Panc1 (cell line): ENCODE measurements around the gene MREG. TPM values are rescaled to one million over a fixed set of nuclear protein-coding genes. Genes with fewer than 3 reads are reported as not detected.

Experiments used
- ATAC-seq: fragments of 200-7000 bp; cut with Tn5 transposase; 2 replicates; pipeline ENCODE4 v1.9.1; 2020; ENCODE audit warnings: mild to moderate bottlenecking, moderate library complexity
- BruUV-seq: library from RNA; stranded (reverse); fragments of 400-500 nt; replicated peaks from 2 replicates; lab custom pipeline; 2021; lab: Mats Ljungman, UMichigan
- CTCF ChIA-PET: fragments of 300-600 bp; sonication (Branson Sonifier 250); formaldehyde crosslinking; loops from one replicate; lab custom pipeline; 2022; ENCODE audit warnings: antibody characterized with exemption; lab: Charles Lee
- POLR2A ChIA-PET: fragments of 300-600 bp; sonication (Branson Sonifier 250); formaldehyde crosslinking; loops from one replicate; lab custom pipeline; 2022; ENCODE audit warnings: antibody characterized with exemption; lab: Charles Lee
- DNase-seq: peaks from one replicate; pipeline ENCODE4 v3.0.0-alpha.2; 2010; ENCODE audit warnings: low read depth, low spot score
- H3K27ac ChIP-seq: 2 replicates; pipeline ENCODE4 v1.5.1; 2011; ENCODE audit warnings: mild to moderate bottlenecking, low read length, inconsistent platforms
- H3K27me3 ChIP-seq: fragments of 200-500 bp; sonication (Bioruptor generic); 2 replicates; pipeline ENCODE4 v1.6.0; 2014; ENCODE audit warnings: low read length, inconsistent platforms; ENCODE audit not compliant: control insufficient read depth, insufficient read depth
- H3K36me3 ChIP-seq: fragments of 200-500 bp; sonication (Bioruptor generic); 2 replicates; pipeline ENCODE4 v1.5.1; 2014; ENCODE audit warnings: inconsistent platforms, mild to moderate bottlenecking, low read length, moderate library complexity; ENCODE audit not compliant: control insufficient read depth, insufficient read depth
- H3K4me1 ChIP-seq: 2 replicates; pipeline ENCODE4 v1.5.1; 2011; ENCODE audit warnings: inconsistent platforms, mild to moderate bottlenecking, low read length, moderate library complexity; ENCODE audit not compliant: control insufficient read depth, insufficient read depth
- H3K4me3 ChIP-seq, 2 experiments: 2 replicates each; pipeline ENCODE4 v1.5.1; 2011 to 2012; ENCODE audit warnings: low read depth in 2 of 2, low read length in 2 of 2, mild to moderate bottlenecking in 2 of 2, inconsistent platforms in 1 of 2, moderate library complexity in 1 of 2
- H3K9me3 ChIP-seq: fragments of 200-500 bp; sonication (Bioruptor generic); 2 replicates; pipeline ENCODE4 v1.5.1; 2014; ENCODE audit warnings: low read depth, mild to moderate bottlenecking, inconsistent platforms, low read length, moderate library complexity; ENCODE audit not compliant: control insufficient read depth, insufficient read depth
- POLR2AphosphoS5 ChIP-seq: IDR thresholded peaks from 2 replicates; pipeline ENCODE4 v1.6.1; 2012; ENCODE audit warnings: mild to moderate bottlenecking, low read depth, low read length, moderate library complexity
- SIN3A ChIP-seq: IDR thresholded peaks from 2 replicates; pipeline ENCODE4 v1.6.1; 2012; ENCODE audit warnings: low read depth, mild to moderate bottlenecking, low read length, moderate library complexity, borderline replicate concordance; ENCODE audit not compliant: insufficient read depth
- TCF7L2 ChIP-seq: IDR thresholded peaks from 2 replicates; pipeline ENCODE4 v1.6.1; 2011; ENCODE audit warnings: mild to moderate bottlenecking, low read depth, low read length, inconsistent platforms
- in situ Hi-C: cut with HindIII; loops from 2 replicates; pipeline ENCODE4 v1.10.0; 2016; ENCODE audit warnings: low sequenced_read_pairs, low pct_unique_long_range_greater_than_20kb
- intact Hi-C: fragments of 100-400 bp; cut with micrococcal nuclease; formaldehyde crosslinking; loops from one replicate; pipeline ENCODE4 v1.10.0; 2022; ENCODE audit not compliant: unreplicated experiment
- total RNA-seq: library from RNA; stranded (reverse); gene quantifications from one replicate; pipeline ENCODE4 v1.2.1, GENCODE V29; 2021; ENCODE audit not compliant: unreplicated experiment
- TF ChIP-seq, protein P1 (sequence below), 2 experiments: IDR thresholded peaks; 2 replicates each; pipeline ENCODE4 v1.6.1; 2011 to 2012; ENCODE audit warnings: low read depth in 2 of 2, control low read depth in 1 of 2, low read length in 1 of 2, mild to moderate bottlenecking in 1 of 2, moderate library complexity in 1 of 2; ENCODE audit not compliant: insufficient read depth in 1 of 2
- TF ChIP-seq, protein P2 (sequence below): fragments of 450-650 bp; IDR thresholded peaks from 2 replicates; pipeline ENCODE4 v1.5.1; 2017; ENCODE audit warnings: mild to moderate bottlenecking

The MREG gene
- total RNA-seq, 1 experiment from 2014 or later: 19.2 TPM

- Histone ChIP-seq H3K27ac (0 out of 2 replicates have a peak overlapping the region, but pooled peaks have one; percentile 31), H3K36me3 (no peaks in the 10 kb centered on the region), H3K9me3 (no peaks in the 10 kb centered on the region; the same call in 1 of the 2 replicates), H3K4me3 (no peak overlapping the region), H3K4me1 (peaks cover 20% of the 10 kb centered on the region), H3K27me3 (no peaks in the 10 kb centered on the region)
- ATAC-seq (0 out of 2 replicates have a peak, but pooled peaks have one; percentile 44), DNase-seq (peak; percentile 62)
- CTCF ChIA-PET: no interaction called here
- BruUV-seq: no TSS peak
- TF ChIP-seq POLR2AphosphoS5 (no peak), SIN3A (no peak), TCF7L2 (no peak)
- TF ChIP-seq, protein P1, sequence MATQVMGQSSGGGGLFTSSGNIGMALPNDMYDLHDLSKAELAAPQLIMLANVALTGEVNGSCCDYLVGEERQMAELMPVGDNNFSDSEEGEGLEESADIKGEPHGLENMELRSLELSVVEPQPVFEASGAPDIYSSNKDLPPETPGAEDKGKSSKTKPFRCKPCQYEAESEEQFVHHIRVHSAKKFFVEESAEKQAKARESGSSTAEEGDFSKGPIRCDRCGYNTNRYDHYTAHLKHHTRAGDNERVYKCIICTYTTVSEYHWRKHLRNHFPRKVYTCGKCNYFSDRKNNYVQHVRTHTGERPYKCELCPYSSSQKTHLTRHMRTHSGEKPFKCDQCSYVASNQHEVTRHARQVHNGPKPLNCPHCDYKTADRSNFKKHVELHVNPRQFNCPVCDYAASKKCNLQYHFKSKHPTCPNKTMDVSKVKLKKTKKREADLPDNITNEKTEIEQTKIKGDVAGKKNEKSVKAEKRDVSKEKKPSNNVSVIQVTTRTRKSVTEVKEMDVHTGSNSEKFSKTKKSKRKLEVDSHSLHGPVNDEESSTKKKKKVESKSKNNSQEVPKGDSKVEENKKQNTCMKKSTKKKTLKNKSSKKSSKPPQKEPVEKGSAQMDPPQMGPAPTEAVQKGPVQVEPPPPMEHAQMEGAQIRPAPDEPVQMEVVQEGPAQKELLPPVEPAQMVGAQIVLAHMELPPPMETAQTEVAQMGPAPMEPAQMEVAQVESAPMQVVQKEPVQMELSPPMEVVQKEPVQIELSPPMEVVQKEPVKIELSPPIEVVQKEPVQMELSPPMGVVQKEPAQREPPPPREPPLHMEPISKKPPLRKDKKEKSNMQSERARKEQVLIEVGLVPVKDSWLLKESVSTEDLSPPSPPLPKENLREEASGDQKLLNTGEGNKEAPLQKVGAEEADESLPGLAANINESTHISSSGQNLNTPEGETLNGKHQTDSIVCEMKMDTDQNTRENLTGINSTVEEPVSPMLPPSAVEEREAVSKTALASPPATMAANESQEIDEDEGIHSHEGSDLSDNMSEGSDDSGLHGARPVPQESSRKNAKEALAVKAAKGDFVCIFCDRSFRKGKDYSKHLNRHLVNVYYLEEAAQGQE (IDR thresholded peaks at IDR 0.05; ENCODE audit: insufficient read depth in 1 of 2, low read depth in 2 of 2, low read length in 1 of 2): no peak
- TF ChIP-seq, protein P2, sequence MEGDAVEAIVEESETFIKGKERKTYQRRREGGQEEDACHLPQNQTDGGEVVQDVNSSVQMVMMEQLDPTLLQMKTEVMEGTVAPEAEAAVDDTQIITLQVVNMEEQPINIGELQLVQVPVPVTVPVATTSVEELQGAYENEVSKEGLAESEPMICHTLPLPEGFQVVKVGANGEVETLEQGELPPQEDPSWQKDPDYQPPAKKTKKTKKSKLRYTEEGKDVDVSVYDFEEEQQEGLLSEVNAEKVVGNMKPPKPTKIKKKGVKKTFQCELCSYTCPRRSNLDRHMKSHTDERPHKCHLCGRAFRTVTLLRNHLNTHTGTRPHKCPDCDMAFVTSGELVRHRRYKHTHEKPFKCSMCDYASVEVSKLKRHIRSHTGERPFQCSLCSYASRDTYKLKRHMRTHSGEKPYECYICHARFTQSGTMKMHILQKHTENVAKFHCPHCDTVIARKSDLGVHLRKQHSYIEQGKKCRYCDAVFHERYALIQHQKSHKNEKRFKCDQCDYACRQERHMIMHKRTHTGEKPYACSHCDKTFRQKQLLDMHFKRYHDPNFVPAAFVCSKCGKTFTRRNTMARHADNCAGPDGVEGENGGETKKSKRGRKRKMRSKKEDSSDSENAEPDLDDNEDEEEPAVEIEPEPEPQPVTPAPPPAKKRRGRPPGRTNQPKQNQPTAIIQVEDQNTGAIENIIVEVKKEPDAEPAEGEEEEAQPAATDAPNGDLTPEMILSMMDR: no peak
- POLR2A ChIA-PET: no interaction called here
- intact Hi-C loops: no loop called here
- in situ Hi-C loops: no loop called here
Observed at GRCh38 chr2:215979620-215980019, 33.7 kb downstream of the MREG start.

- Histone ChIP-seq H3K4me1 (peaks cover 4% of the 10 kb centered on the region), H3K36me3 (no peaks in the 10 kb centered on the region), H3K27ac (no peak overlapping the region), H3K9me3 (no peaks in the 10 kb centered on the region), H3K27me3 (no peaks in the 10 kb centered on the region), H3K4me3 (no peak overlapping the region)
- in situ Hi-C loops: no loop called here
- intact Hi-C loops: no loop called here
- CTCF ChIA-PET: no interaction called here
- ATAC-seq (no peak), DNase-seq (no peak)
- no peak for TF ChIP-seq TCF7L2
- POLR2A ChIA-PET: no interaction called here
- no TSS peak for BruUV-seq
Observed at GRCh38 chr2:215974700-215975429, 38.5 kb downstream of the MREG start.
